A549 (cell line): ENCODE results near the gene MTCL1. TPM values are rescaled to one million over a fixed set of nuclear protein-coding genes. Genes with fewer than 3 reads are reported as not detected.

Source experiments
- ATAC-seq, 2 experiments: fragments of 200-7000 bp in 1 of 2; fragments of >200 bp in 1 of 2; cut with Nextera tagmentation in 1 of 2; cut with Tn5 transposase in 1 of 2; 3 replicates each; pipeline versions ENCODE4 v1.8.0 to v1.9.1; 2018 to 2020; ENCODE audit warnings: mild to moderate bottlenecking in 1 of 2, moderate library complexity in 1 of 2
- CTCF ChIA-PET: fragments of 300-600 bp; sonication (Branson Sonifier 250); formaldehyde crosslinking; extraction: SDS; loops from one replicate; lab custom pipeline; 2021; ENCODE audit warnings: antibody characterized with exemption, inconsistent platforms; lab: Yijun Ruan, JAX
- POLR2A ChIA-PET: fragments of 350-600 bp; formaldehyde crosslinking; extraction: SDS; loops from one replicate; lab custom pipeline; 2021; ENCODE audit warnings: antibody characterized with exemption, inconsistent platforms; lab: Yijun Ruan, JAX
- DNase-seq, 2 experiments: peaks; one replicate each; pipeline versions ENCODE4 v3.0.0 to v3.0.0-alpha.2; 2011 to 2016; ENCODE audit warnings: low read depth in 1 of 2, low spot score in 1 of 2
- FAIRE-seq: peaks from 2 replicates; lab custom pipeline; 2011; peaks lifted over from hg19 to GRCh38; lab: Jason Lieb, UNC
- H3K27ac ChIP-seq, 2 experiments: fragments of >200 bp; sonication (Bioruptor Twin); formaldehyde crosslinking; 3 replicates each; pipeline ENCODE4 v1.5.1; 2016 to 2017
- H3K4me1 ChIP-seq: fragments of >200 bp; sonication (Bioruptor Twin); formaldehyde crosslinking; 3 replicates; pipeline ENCODE4 v1.6.1; 2016
- H3K4me2 ChIP-seq: fragments of >200 bp; sonication (Bioruptor Twin); formaldehyde crosslinking; 3 replicates; pipeline ENCODE4 v1.6.1; 2016
- H3K4me3 ChIP-seq: fragments of >200 bp; sonication (Bioruptor Twin); formaldehyde crosslinking; 3 replicates; pipeline ENCODE4 v1.5.1; 2016
- H3K9me3 ChIP-seq: fragments of >200 bp; sonication (Bioruptor Twin); formaldehyde crosslinking; 3 replicates; pipeline ENCODE4 v1.6.1; 2016
- CHD4 ChIP-seq: fragments of 200-600 bp; sonication (generic); IDR thresholded peaks from 2 replicates; pipeline ENCODE4 v1.6.1; 2016; ENCODE audit warnings: antibody characterized with exemption, mild to moderate bottlenecking, borderline replicate concordance
- CTCF ChIP-seq: fragments of >200 bp; sonication (Bioruptor Twin); formaldehyde crosslinking; IDR thresholded peaks from 3 replicates; pipeline ENCODE4 v1.5.1; 2016
- EHF ChIP-seq: fragments of 250-450 bp; sonication (Bioruptor Pico); IDR thresholded peaks from 2 replicates; pipeline ENCODE4 v1.5.0; 2020; ENCODE audit warnings: mild to moderate bottlenecking
- EP300 ChIP-seq, 2 experiments: fragments of >200 bp; sonication (Bioruptor Twin); formaldehyde crosslinking; IDR thresholded peaks; 2 replicates in 1 of 2; 3 replicates in 1 of 2; pipeline ENCODE4 v1.6.1; 2016 to 2017
- FOSB ChIP-seq: fragments of 250-450 bp; sonication (Bioruptor Pico); IDR thresholded peaks from 2 replicates; pipeline ENCODE4 v1.5.0; 2020; ENCODE audit warnings: mild to moderate bottlenecking, moderate library complexity
- HES2 ChIP-seq: fragments of >200 bp; sonication (Bioruptor Twin); formaldehyde crosslinking; IDR thresholded peaks from 2 replicates; pipeline ENCODE4 v1.6.1; 2016
- HOXA7 ChIP-seq: fragments of 250-450 bp; sonication (Bioruptor Pico); IDR thresholded peaks from 2 replicates; pipeline ENCODE4 v1.5.0; 2020; ENCODE audit warnings: mild to moderate bottlenecking, moderate library complexity
- KDM1A ChIP-seq: fragments of 200-600 bp; sonication (generic); IDR thresholded peaks from 2 replicates; pipeline ENCODE4 v1.6.1; 2016; ENCODE audit warnings: low read depth, mild to moderate bottlenecking
- KDM5A ChIP-seq: fragments of 200-600 bp; sonication (generic); IDR thresholded peaks from 2 replicates; pipeline ENCODE4 v1.6.1; 2016; ENCODE audit warnings: antibody characterized with exemption, mild to moderate bottlenecking
- MAX ChIP-seq: IDR thresholded peaks from 2 replicates; pipeline ENCODE4 v1.6.1; 2012
- NFE2L2 ChIP-seq: fragments of 150-350 bp; conservative IDR thresholded peaks from 2 replicates; pipeline ENCODE4 v1.6.1; 2014; ENCODE audit warnings: low read length
- PHF8 ChIP-seq: fragments of 200-600 bp; sonication (generic); IDR thresholded peaks from 2 replicates; pipeline ENCODE4 v1.6.1; 2016; ENCODE audit warnings: low read depth, mild to moderate bottlenecking, antibody characterized with exemption, moderate library complexity, borderline replicate concordance
- RAD21 ChIP-seq, 2 experiments: fragments of >200 bp in 1 of 2; sonication (Bioruptor Twin) in 1 of 2; formaldehyde crosslinking in 1 of 2; IDR thresholded peaks in 1 of 2; conservative IDR thresholded peaks in 1 of 2; 2 replicates in 1 of 2; 3 replicates in 1 of 2; pipeline ENCODE4 v1.6.1; 2012 to 2018; ENCODE audit warnings: inconsistent platforms in 1 of 2
- RARB ChIP-seq: fragments of 250-450 bp; sonication (Bioruptor Pico); IDR thresholded peaks from 2 replicates; pipeline ENCODE4 v1.8.0; 2021; ENCODE audit warnings: mild to moderate bottlenecking, moderate library complexity
- TFCP2L1 ChIP-seq: fragments of 250-450 bp; sonication (Bioruptor Pico); IDR thresholded peaks from 2 replicates; pipeline ENCODE4 v1.5.0; 2021; ENCODE audit warnings: mild to moderate bottlenecking
- ZC3H11A ChIP-seq: fragments of 450-650 bp; IDR thresholded peaks from 2 replicates; pipeline ENCODE4 v1.6.1; 2014; ENCODE audit warnings: antibody characterized with exemption, mild to moderate bottlenecking
- ZFP36 ChIP-seq: fragments of 450-650 bp; IDR thresholded peaks from 2 replicates; pipeline ENCODE4 v1.6.1; 2014; ENCODE audit warnings: borderline replicate concordance; ENCODE audit not compliant: partially characterized antibody
- ZNF302 ChIP-seq: fragments of 250-450 bp; sonication (Bioruptor Pico); IDR thresholded peaks from 2 replicates; pipeline ENCODE4 v1.9.0; 2021; ENCODE audit warnings: inconsistent platforms, mild to moderate bottlenecking, moderate library complexity
- ZSCAN20 ChIP-seq: fragments of 250-450 bp; sonication (Bioruptor Pico); IDR thresholded peaks from 2 replicates; pipeline ENCODE4 v1.8.0; 2022; ENCODE audit warnings: mild to moderate bottlenecking, moderate library complexity
- WGBS: methylation state at CpG from one replicate; pipeline ENCODE4 v1.1.6; 2017; ENCODE audit errors: missing lambda C conversion rate; 5-methylcytosine and 5-hydroxymethylcytosine counted together
- polyA plus RNA-seq, 4 experiments: library from polyadenylated mRNA; depleted of rRNA in 3 of 4; stranded (reverse); fragments of >200 nt; fragmentation: RNase III in 1 of 4; extraction: RNeasy Plus Mini Kit Qiagen cat#74134 plus additional on column Dnase treatment in 1 of 4; gene quantifications; 2 replicates in 3 of 4; 3 replicates in 1 of 4; pipeline ENCODE4 v1.2.3, GENCODE V29; 2011 to 2017
- TF ChIP-seq, protein P1 (sequence below): fragments of 250-450 bp; sonication (Bioruptor Pico); IDR thresholded peaks from 2 replicates; pipeline ENCODE4 v1.5.0; 2020; ENCODE audit warnings: low read depth, mild to moderate bottlenecking, moderate library complexity
- TF ChIP-seq, protein P2 (sequence below): fragments of 250-450 bp; sonication (Bioruptor Pico); IDR thresholded peaks from 2 replicates; pipeline ENCODE4 v1.5.0; 2021; ENCODE audit warnings: mild to moderate bottlenecking, moderate library complexity, borderline replicate concordance
- TF ChIP-seq, protein P3 (sequence below): fragments of 150-350 bp; IDR thresholded peaks from 2 replicates; pipeline ENCODE4 v1.6.1; 2014; ENCODE audit warnings: low read depth, mild to moderate bottlenecking, low read length

Gene MTCL1
- polyA plus RNA-seq, 2 of the 4 experiments (the other 2 are of a cell fraction), result 44.4 to 49.6 TPM

- no peak for TF ChIP-seq ZNF302 (CRISPR knock-in tag)
- no peak for TF ChIP-seq CHD4
- no peak for TF ChIP-seq HOXA7 (CRISPR knock-in tag)
Observed at GRCh38 chr18:8831531-8831930, 126.2 kb downstream of the MTCL1 start (continued).

GRCh38 chr18:8833480-8833879 is 128.1 kb downstream of the MTCL1 start:
- Histone ChIP-seq H3K4me1 (peaks cover 12% of the 10 kb centered on the region; the same call in 2 of the 3 replicates), H3K4me3 (no peak overlapping the region), H3K27ac (no peak overlapping the region), H3K9me3 (no peaks in the 10 kb centered on the region; the same call in 2 of the 3 replicates)
- ATAC-seq, result no peak
- ChIA-PET CTCF (no interaction called here), POLR2A (no interaction called here)
- 86% methylated on average over 2 of the region's 2 CpGs for WGBS
- no peak for DNase-seq
- peak; percentile 46; the same call in 1 of the 2 replicates for TF ChIP-seq FOSB
- TF ChIP-seq CHD4, result no peak
- TF ChIP-seq, protein P1, sequence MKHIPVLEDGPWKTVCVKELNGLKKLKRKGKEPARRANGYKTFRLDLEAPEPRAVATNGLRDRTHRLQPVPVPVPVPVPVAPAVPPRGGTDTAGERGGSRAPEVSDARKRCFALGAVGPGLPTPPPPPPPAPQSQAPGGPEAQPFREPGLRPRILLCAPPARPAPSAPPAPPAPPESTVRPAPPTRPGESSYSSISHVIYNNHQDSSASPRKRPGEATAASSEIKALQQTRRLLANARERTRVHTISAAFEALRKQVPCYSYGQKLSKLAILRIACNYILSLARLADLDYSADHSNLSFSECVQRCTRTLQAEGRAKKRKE (CRISPR knock-in tag), result no peak
- TF ChIP-seq HOXA7 (CRISPR knock-in tag), result 0 out of 2 replicates have a peak, but pooled peaks have one; percentile 50
- TF ChIP-seq MAX, result no peak
- TF ChIP-seq, all 56 proteins: peak for 2
- FAIRE-seq, result no peak
- H3K4me2 ChIP-seq, result no peak overlapping the region

DNA sequence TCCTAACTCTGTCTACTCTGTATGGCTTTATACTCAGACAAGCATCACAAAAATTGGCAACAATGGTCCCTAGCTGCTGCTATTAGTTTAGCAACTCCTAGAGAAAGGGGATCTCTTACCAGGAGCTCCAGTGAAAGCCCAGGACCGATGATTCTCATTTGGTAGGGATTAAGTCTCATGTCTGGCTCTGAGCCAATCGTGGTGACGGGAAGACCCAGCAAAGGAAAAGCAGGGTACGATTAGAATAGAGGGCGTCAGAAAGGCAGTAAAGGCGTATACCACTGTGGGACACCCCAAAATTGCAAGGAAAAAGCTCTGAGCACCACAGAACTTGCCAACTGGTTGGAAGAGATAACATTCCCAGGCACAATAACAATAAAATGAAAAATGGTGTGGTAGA is 129.5 kb downstream of the MTCL1 start:
- H3K4me1 ChIP-seq, result peaks cover 6% of the 10 kb centered on the region; the same call in 2 of the 3 replicates
- CTCF ChIA-PET, result no interaction called here
- no peak for FAIRE-seq
- H3K4me3 ChIP-seq, result no peak overlapping the region
- POLR2A ChIA-PET, result no interaction called here
- ATAC-seq, result peak; percentile 25 to 33; a peak in 4 of 6 replicates
- 85% methylated on average over 6 of the region's 6 CpGs for WGBS
- H3K27ac ChIP-seq, result peak overlapping the region in 1 of 2 experiments; percentile 66; a peak in 3 of 6 replicates
- TF ChIP-seq EHF (no peak), RAD21 (conservative IDR thresholded peaks at IDR 0.05 in 1 of 2, IDR thresholded peaks at IDR 0.05 in 1 of 2) (no peak), HES2 (no peak), KDM1A (no peak), ZC3H11A (no peak), RARB (CRISPR knock-in tag) (no peak), ZNF302 (CRISPR knock-in tag) (no peak), EP300 (IDR thresholded peaks at IDR 0.05) (no peak), TFCP2L1 (CRISPR knock-in tag) (no peak), KDM5A (no peak), ZFP36 (no peak), ZSCAN20 (CRISPR knock-in tag) (no peak), CTCF (no peak), NFE2L2 (no peak), PHF8 (no peak)
- TF ChIP-seq, protein P2, sequence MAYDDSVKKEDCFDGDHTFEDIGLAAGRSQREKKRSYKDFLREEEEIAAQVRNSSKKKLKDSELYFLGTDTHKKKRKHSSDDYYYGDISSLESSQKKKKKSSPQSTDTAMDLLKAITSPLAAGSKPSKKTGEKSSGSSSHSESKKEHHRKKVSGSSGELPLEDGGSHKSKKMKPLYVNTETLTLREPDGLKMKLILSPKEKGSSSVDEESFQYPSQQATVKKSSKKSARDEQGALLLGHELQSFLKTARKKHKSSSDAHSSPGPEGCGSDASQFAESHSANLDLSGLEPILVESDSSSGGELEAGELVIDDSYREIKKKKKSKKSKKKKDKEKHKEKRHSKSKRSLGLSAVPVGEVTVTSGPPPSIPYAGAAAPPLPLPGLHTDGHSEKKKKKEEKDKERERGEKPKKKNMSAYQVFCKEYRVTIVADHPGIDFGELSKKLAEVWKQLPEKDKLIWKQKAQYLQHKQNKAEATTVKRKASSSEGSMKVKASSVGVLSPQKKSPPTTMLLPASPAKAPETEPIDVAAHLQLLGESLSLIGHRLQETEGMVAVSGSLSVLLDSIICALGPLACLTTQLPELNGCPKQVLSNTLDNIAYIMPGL, result no peak
- TF ChIP-seq, protein P3, sequence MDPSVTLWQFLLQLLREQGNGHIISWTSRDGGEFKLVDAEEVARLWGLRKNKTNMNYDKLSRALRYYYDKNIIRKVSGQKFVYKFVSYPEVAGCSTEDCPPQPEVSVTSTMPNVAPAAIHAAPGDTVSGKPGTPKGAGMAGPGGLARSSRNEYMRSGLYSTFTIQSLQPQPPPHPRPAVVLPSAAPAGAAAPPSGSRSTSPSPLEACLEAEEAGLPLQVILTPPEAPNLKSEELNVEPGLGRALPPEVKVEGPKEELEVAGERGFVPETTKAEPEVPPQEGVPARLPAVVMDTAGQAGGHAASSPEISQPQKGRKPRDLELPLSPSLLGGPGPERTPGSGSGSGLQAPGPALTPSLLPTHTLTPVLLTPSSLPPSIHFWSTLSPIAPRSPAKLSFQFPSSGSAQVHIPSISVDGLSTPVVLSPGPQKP, result no peak
- TF ChIP-seq, all 56 proteins: peak for 0
- DNase-seq, result no peak
- H3K4me2 ChIP-seq, result no peak overlapping the region
- H3K9me3 ChIP-seq, result no peaks in the 10 kb centered on the region; the same call in 2 of the 3 replicates
